ENCODE data around the gene CAPN5. TPM values are rescaled to one million over a fixed set of nuclear protein-coding genes. Genes with fewer than 3 reads are reported as not detected.

Gene CAPN5
- total and polyA plus RNA-seq, 2 experiments from 2014 or later = 10.2 to 32.2 TPM

DNA sequence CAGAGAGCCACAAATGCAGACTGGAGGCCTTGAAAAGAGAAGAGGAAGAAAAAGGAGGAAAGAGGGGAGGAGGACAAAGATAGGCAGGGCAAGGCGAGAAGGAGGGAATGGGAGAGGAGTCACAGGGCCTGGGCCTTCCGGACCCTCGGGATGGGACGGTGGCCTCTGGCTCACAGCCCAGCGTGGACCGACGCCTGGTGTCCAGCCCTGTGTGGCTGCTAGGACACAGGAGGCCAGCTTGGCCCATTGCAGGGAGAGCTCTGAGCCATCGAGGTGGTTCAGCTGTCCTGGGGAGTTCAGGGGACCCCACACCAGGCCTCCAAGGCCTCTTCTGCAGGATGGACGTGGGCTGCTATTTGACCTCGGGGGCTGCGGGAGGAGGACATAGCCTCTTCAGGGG, 70.7 kb downstream of the CAPN5 start:
- Histone ChIP-seq H3K79me2 (replicated peaks; ENCODE audit: insufficient read depth) (no peaks in the 10 kb centered on the region), H3F3A (replicated peaks; ENCODE audit: low read depth) (no peaks in the 10 kb centered on the region), H3K36me3 (ENCODE audit: insufficient read depth) (no peaks in the 10 kb centered on the region), H2AFZ (no peak overlapping the region), H3K27me3 (ENCODE audit: insufficient read depth) (no peaks in the 10 kb centered on the region), H3K27ac (ENCODE audit: low read depth) (no peak overlapping the region), H3K4me1 (ENCODE audit: insufficient read depth) (peaks cover 3% of the 10 kb centered on the region; the same call in 1 of the 2 replicates), H3K4me3 (no peak overlapping the region; the same call in 1 of the 2 replicates), H3K9me2 (ENCODE audit: insufficient read depth) (no peaks in the 10 kb centered on the region), H4K20me1 (replicated peaks; ENCODE audit: insufficient read depth) (no peaks in the 10 kb centered on the region), H3K4me2 (peak overlapping the region; percentile 38; the same call in 1 of the 2 replicates)
- DNase-seq (ENCODE audit: low spot score) (no peak), ATAC-seq (no peak)
- Mint-ChIP-seq H3K4me1 (peaks cover 12% of the 10 kb centered on the region), H3K9me3 (no peaks in the 10 kb centered on the region), H3K27ac (no peak overlapping the region), H3K4me3 (no peak overlapping the region), H3K27me3 (ENCODE audit: insufficient read depth, low read depth, poor library complexity) (no peaks in the 10 kb centered on the region), H3K36me3 (ENCODE audit: low read depth) (no peaks in the 10 kb centered on the region)
- no peak for TF ChIP-seq POLR2AphosphoS5 (IDR thresholded peaks at IDR 0.05; ENCODE audit: low read depth)
- no peak for TF ChIP-seq EZH2phosphoT487 (IDR thresholded peaks at IDR 0.05; ENCODE audit: unreplicated experiment)
- TF ChIP-seq, protein P1, sequence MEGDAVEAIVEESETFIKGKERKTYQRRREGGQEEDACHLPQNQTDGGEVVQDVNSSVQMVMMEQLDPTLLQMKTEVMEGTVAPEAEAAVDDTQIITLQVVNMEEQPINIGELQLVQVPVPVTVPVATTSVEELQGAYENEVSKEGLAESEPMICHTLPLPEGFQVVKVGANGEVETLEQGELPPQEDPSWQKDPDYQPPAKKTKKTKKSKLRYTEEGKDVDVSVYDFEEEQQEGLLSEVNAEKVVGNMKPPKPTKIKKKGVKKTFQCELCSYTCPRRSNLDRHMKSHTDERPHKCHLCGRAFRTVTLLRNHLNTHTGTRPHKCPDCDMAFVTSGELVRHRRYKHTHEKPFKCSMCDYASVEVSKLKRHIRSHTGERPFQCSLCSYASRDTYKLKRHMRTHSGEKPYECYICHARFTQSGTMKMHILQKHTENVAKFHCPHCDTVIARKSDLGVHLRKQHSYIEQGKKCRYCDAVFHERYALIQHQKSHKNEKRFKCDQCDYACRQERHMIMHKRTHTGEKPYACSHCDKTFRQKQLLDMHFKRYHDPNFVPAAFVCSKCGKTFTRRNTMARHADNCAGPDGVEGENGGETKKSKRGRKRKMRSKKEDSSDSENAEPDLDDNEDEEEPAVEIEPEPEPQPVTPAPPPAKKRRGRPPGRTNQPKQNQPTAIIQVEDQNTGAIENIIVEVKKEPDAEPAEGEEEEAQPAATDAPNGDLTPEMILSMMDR (conservative IDR thresholded peaks at IDR 0.05; ENCODE audit: low read depth in 2 of 2) = no peak
- TF ChIP-seq, protein P2, sequence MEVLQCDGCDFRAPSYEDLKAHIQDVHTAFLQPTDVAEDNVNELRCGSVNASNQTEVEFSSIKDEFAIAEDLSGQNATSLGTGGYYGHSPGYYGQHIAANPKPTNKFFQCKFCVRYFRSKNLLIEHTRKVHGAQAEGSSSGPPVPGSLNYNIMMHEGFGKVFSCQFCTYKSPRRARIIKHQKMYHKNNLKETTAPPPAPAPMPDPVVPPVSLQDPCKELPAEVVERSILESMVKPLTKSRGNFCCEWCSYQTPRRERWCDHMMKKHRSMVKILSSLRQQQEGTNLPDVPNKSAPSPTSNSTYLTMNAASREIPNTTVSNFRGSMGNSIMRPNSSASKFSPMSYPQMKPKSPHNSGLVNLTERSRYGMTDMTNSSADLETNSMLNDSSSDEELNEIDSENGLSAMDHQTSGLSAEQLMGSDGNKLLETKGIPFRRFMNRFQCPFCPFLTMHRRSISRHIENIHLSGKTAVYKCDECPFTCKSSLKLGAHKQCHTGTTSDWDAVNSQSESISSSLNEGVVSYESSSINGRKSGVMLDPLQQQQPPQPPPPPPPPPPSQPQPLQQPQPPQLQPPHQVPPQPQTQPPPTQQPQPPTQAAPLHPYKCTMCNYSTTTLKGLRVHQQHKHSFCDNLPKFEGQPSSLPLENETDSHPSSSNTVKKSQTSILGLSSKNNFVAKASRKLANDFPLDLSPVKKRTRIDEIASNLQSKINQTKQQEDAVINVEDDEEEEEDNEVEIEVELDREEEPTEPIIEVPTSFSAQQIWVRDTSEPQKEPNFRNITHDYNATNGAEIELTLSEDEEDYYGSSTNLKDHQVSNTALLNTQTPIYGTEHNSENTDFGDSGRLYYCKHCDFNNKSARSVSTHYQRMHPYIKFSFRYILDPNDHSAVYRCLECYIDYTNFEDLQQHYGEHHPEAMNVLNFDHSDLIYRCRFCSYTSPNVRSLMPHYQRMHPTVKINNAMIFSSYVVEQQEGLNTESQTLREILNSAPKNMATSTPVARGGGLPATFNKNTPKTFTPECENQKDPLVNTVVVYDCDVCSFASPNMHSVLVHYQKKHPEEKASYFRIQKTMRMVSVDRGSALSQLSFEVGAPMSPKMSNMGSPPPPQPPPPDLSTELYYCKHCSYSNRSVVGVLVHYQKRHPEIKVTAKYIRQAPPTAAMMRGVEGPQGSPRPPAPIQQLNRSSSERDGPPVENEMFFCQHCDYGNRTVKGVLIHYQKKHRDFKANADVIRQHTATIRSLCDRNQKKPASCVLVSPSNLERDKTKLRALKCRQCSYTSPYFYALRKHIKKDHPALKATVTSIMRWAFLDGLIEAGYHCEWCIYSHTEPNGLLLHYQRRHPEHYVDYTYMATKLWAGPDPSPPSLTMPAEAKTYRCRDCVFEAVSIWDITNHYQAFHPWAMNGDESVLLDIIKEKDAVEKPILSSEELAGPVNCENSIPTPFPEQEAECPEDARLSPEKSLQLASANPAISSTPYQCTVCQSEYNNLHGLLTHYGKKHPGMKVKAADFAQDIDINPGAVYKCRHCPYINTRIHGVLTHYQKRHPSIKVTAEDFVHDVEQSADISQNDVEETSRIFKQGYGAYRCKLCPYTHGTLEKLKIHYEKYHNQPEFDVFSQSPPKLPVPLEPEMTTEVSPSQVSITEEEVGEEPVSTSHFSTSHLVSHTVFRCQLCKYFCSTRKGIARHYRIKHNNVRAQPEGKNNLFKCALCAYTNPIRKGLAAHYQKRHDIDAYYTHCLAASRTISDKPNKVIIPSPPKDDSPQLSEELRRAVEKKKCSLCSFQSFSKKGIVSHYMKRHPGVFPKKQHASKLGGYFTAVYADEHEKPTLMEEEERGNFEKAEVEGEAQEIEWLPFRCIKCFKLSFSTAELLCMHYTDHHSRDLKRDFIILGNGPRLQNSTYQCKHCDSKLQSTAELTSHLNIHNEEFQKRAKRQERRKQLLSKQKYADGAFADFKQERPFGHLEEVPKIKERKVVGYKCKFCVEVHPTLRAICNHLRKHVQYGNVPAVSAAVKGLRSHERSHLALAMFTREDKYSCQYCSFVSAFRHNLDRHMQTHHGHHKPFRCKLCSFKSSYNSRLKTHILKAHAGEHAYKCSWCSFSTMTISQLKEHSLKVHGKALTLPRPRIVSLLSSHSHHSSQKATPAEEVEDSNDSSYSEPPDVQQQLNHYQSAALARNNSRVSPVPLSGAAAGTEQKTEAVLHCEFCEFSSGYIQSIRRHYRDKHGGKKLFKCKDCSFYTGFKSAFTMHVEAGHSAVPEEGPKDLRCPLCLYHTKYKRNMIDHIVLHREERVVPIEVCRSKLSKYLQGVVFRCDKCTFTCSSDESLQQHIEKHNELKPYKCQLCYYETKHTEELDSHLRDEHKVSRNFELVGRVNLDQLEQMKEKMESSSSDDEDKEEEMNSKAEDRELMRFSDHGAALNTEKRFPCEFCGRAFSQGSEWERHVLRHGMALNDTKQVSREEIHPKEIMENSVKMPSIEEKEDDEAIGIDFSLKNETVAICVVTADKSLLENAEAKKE (CRISPR knock-in tag; IDR thresholded peaks at IDR 0.05) = no peak
- no peak for TF ChIP-seq STAT1 (IDR thresholded peaks at IDR 0.05; ENCODE audit: unreplicated experiment)
- TF ChIP-seq, protein P3, sequence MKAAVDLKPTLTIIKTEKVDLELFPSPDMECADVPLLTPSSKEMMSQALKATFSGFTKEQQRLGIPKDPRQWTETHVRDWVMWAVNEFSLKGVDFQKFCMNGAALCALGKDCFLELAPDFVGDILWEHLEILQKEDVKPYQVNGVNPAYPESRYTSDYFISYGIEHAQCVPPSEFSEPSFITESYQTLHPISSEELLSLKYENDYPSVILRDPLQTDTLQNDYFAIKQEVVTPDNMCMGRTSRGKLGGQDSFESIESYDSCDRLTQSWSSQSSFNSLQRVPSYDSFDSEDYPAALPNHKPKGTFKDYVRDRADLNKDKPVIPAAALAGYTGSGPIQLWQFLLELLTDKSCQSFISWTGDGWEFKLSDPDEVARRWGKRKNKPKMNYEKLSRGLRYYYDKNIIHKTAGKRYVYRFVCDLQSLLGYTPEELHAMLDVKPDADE (IDR thresholded peaks at IDR 0.05) = no peak
- TF ChIP-seq, protein P4, sequence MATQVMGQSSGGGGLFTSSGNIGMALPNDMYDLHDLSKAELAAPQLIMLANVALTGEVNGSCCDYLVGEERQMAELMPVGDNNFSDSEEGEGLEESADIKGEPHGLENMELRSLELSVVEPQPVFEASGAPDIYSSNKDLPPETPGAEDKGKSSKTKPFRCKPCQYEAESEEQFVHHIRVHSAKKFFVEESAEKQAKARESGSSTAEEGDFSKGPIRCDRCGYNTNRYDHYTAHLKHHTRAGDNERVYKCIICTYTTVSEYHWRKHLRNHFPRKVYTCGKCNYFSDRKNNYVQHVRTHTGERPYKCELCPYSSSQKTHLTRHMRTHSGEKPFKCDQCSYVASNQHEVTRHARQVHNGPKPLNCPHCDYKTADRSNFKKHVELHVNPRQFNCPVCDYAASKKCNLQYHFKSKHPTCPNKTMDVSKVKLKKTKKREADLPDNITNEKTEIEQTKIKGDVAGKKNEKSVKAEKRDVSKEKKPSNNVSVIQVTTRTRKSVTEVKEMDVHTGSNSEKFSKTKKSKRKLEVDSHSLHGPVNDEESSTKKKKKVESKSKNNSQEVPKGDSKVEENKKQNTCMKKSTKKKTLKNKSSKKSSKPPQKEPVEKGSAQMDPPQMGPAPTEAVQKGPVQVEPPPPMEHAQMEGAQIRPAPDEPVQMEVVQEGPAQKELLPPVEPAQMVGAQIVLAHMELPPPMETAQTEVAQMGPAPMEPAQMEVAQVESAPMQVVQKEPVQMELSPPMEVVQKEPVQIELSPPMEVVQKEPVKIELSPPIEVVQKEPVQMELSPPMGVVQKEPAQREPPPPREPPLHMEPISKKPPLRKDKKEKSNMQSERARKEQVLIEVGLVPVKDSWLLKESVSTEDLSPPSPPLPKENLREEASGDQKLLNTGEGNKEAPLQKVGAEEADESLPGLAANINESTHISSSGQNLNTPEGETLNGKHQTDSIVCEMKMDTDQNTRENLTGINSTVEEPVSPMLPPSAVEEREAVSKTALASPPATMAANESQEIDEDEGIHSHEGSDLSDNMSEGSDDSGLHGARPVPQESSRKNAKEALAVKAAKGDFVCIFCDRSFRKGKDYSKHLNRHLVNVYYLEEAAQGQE (IDR thresholded peaks at IDR 0.05; ENCODE audit: unreplicated experiment) = no peak

All from GM23338 (cell line).